LNCaP clone FGC (cell line): ENCODE data around the gene ZNF497.

Experiments used
- DNase-seq: peaks from one replicate; pipeline ENCODE4 v3.0.0-alpha.2; 2011; ENCODE audit warnings: low read depth
- H3K4me3 ChIP-seq: 2 replicates; pipeline ENCODE4 v1.5.1; 2011; ENCODE audit warnings: mild to moderate bottlenecking, low read depth, low read length, control low read depth
- CTCF ChIP-seq: IDR thresholded peaks from 2 replicates; pipeline ENCODE4 v1.5.1; 2012; ENCODE audit warnings: mild to moderate bottlenecking; ENCODE audit not compliant: control insufficient read depth, insufficient read depth; ENCODE audit errors: extremely low read depth

ZNF497 gene

GRCh38 chr19:58357481-58358145 lies 4.9 kb downstream of the ZNF497 start:
- no peak overlapping the region for H3K4me3 ChIP-seq
- TF ChIP-seq CTCF, result no peak
- no peak for DNase-seq

- no peak for TF ChIP-seq CTCF
- no peak overlapping the region for H3K4me3 ChIP-seq
- DNase-seq, result no peak
Measured at GRCh38 chr19:58356766-58357480, 5.6 kb downstream of the ZNF497 start.

- no peak for TF ChIP-seq CTCF
- no peak for DNase-seq
- no peak overlapping the region for H3K4me3 ChIP-seq
Measured at GRCh38 chr19:58355908-58356765, 6.4 kb downstream of the ZNF497 start.

GRCh38 chr19:58355215-58355796 lies 7.2 kb downstream of the ZNF497 start:
- H3K4me3 ChIP-seq, result no peak overlapping the region
- no peak for TF ChIP-seq CTCF
- DNase-seq, result no peak

GRCh38 chr19:58354478-58355030 lies 8.0 kb downstream of the ZNF497 start:
- H3K4me3 ChIP-seq, result no peak overlapping the region
- no peak for TF ChIP-seq CTCF
- no peak for DNase-seq

- DNase-seq, result no peak
- H3K4me3 ChIP-seq, result no peak overlapping the region
- TF ChIP-seq CTCF, result no peak
Measured at GRCh38 chr19:58353717-58354477, 8.7 kb downstream of the ZNF497 start.
